ENCODE results near the gene DPYSL4. TPM values are rescaled to one million over a fixed set of nuclear protein-coding genes. Genes with fewer than 3 reads are reported as not detected.

DPYSL4 gene
- total and polyA plus RNA-seq, 2 experiments from 2014 or later, result 10.6 to 23.9 TPM

DNA sequence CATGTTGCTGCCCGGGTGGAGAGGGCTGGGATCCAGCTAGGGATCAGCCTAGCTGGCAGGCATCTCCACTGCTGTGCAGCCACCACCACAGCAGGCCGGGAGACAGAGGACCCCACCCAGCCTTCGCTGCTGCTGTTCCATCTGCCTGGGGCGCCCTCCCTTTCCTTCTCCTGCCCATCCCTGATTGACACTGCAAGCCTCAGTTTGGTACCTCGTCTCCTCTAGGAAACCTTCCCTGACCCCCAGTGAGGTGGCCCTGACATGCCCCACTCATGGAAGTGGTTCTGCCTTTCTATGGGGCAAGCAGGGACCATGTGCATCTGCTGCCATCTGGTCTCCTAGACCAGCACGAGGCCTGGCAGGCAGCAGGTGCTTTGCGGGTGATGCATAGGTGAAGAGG is 30.4 kb upstream of the DPYSL4 start:
- Mint-ChIP-seq H3K27ac (no peak overlapping the region), H3K9me3 (peaks cover 5% of the 10 kb centered on the region; the same call in 1 of the 3 replicates), H3K27me3 (ENCODE audit: insufficient read depth, low read depth, poor library complexity) (peaks cover 3% of the 10 kb centered on the region), H3K4me3 (no peak overlapping the region), H3K4me1 (peaks cover 12% of the 10 kb centered on the region), H3K36me3 (ENCODE audit: low read depth) (no peaks in the 10 kb centered on the region)
- no peaks in the 10 kb centered on the region for H4K20me1 ChIP-seq (replicated peaks; ENCODE audit: insufficient read depth)
- no peaks in the 10 kb centered on the region for H3K79me2 ChIP-seq (replicated peaks; ENCODE audit: insufficient read depth)
- H3K9me2 ChIP-seq (ENCODE audit: insufficient read depth), result peaks cover 4% of the 10 kb centered on the region
- DNase-seq (ENCODE audit: low spot score) (no peak), ATAC-seq (no peak)
- H3K27ac ChIP-seq (ENCODE audit: low read depth), result no peak overlapping the region
- no peaks in the 10 kb centered on the region for H3K36me3 ChIP-seq (ENCODE audit: insufficient read depth)
- peaks cover 4% of the 10 kb centered on the region; the same call in 1 of the 2 replicates for H3F3A ChIP-seq (replicated peaks; ENCODE audit: low read depth)
- H3K27me3 ChIP-seq (ENCODE audit: insufficient read depth), result no peaks in the 10 kb centered on the region
- H2AFZ ChIP-seq, result no peak overlapping the region
- no peaks in the 10 kb centered on the region for H3K4me1 ChIP-seq (ENCODE audit: insufficient read depth)
- no peak overlapping the region for H3K4me2 ChIP-seq
- no peak overlapping the region for H3K4me3 ChIP-seq
- TF ChIP-seq JUNB (IDR thresholded peaks at IDR 0.05; ENCODE audit: unreplicated experiment) (no peak), EZH2 (IDR thresholded peaks at IDR 0.05; ENCODE audit: low read depth, unreplicated experiment) (no peak), EZH2phosphoT487 (IDR thresholded peaks at IDR 0.05; ENCODE audit: unreplicated experiment) (no peak), STAT1 (IDR thresholded peaks at IDR 0.05; ENCODE audit: unreplicated experiment) (no peak), ZNF114 (CRISPR knock-in tag; IDR thresholded peaks at IDR 0.05) (no peak), ZNF331 (CRISPR knock-in tag; IDR thresholded peaks at IDR 0.05; ENCODE audit: low read depth) (no peak), POLR2AphosphoS5 (IDR thresholded peaks at IDR 0.05; ENCODE audit: low read depth) (no peak), CREB1 (CRISPR knock-in tag; IDR thresholded peaks at IDR 0.05; ENCODE audit: low read depth) (no peak)
- TF ChIP-seq, protein P1, sequence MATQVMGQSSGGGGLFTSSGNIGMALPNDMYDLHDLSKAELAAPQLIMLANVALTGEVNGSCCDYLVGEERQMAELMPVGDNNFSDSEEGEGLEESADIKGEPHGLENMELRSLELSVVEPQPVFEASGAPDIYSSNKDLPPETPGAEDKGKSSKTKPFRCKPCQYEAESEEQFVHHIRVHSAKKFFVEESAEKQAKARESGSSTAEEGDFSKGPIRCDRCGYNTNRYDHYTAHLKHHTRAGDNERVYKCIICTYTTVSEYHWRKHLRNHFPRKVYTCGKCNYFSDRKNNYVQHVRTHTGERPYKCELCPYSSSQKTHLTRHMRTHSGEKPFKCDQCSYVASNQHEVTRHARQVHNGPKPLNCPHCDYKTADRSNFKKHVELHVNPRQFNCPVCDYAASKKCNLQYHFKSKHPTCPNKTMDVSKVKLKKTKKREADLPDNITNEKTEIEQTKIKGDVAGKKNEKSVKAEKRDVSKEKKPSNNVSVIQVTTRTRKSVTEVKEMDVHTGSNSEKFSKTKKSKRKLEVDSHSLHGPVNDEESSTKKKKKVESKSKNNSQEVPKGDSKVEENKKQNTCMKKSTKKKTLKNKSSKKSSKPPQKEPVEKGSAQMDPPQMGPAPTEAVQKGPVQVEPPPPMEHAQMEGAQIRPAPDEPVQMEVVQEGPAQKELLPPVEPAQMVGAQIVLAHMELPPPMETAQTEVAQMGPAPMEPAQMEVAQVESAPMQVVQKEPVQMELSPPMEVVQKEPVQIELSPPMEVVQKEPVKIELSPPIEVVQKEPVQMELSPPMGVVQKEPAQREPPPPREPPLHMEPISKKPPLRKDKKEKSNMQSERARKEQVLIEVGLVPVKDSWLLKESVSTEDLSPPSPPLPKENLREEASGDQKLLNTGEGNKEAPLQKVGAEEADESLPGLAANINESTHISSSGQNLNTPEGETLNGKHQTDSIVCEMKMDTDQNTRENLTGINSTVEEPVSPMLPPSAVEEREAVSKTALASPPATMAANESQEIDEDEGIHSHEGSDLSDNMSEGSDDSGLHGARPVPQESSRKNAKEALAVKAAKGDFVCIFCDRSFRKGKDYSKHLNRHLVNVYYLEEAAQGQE (IDR thresholded peaks at IDR 0.05; ENCODE audit: unreplicated experiment), result no peak
- TF ChIP-seq, protein P2, sequence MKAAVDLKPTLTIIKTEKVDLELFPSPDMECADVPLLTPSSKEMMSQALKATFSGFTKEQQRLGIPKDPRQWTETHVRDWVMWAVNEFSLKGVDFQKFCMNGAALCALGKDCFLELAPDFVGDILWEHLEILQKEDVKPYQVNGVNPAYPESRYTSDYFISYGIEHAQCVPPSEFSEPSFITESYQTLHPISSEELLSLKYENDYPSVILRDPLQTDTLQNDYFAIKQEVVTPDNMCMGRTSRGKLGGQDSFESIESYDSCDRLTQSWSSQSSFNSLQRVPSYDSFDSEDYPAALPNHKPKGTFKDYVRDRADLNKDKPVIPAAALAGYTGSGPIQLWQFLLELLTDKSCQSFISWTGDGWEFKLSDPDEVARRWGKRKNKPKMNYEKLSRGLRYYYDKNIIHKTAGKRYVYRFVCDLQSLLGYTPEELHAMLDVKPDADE (IDR thresholded peaks at IDR 0.05), result no peak
- TF ChIP-seq, protein P3, sequence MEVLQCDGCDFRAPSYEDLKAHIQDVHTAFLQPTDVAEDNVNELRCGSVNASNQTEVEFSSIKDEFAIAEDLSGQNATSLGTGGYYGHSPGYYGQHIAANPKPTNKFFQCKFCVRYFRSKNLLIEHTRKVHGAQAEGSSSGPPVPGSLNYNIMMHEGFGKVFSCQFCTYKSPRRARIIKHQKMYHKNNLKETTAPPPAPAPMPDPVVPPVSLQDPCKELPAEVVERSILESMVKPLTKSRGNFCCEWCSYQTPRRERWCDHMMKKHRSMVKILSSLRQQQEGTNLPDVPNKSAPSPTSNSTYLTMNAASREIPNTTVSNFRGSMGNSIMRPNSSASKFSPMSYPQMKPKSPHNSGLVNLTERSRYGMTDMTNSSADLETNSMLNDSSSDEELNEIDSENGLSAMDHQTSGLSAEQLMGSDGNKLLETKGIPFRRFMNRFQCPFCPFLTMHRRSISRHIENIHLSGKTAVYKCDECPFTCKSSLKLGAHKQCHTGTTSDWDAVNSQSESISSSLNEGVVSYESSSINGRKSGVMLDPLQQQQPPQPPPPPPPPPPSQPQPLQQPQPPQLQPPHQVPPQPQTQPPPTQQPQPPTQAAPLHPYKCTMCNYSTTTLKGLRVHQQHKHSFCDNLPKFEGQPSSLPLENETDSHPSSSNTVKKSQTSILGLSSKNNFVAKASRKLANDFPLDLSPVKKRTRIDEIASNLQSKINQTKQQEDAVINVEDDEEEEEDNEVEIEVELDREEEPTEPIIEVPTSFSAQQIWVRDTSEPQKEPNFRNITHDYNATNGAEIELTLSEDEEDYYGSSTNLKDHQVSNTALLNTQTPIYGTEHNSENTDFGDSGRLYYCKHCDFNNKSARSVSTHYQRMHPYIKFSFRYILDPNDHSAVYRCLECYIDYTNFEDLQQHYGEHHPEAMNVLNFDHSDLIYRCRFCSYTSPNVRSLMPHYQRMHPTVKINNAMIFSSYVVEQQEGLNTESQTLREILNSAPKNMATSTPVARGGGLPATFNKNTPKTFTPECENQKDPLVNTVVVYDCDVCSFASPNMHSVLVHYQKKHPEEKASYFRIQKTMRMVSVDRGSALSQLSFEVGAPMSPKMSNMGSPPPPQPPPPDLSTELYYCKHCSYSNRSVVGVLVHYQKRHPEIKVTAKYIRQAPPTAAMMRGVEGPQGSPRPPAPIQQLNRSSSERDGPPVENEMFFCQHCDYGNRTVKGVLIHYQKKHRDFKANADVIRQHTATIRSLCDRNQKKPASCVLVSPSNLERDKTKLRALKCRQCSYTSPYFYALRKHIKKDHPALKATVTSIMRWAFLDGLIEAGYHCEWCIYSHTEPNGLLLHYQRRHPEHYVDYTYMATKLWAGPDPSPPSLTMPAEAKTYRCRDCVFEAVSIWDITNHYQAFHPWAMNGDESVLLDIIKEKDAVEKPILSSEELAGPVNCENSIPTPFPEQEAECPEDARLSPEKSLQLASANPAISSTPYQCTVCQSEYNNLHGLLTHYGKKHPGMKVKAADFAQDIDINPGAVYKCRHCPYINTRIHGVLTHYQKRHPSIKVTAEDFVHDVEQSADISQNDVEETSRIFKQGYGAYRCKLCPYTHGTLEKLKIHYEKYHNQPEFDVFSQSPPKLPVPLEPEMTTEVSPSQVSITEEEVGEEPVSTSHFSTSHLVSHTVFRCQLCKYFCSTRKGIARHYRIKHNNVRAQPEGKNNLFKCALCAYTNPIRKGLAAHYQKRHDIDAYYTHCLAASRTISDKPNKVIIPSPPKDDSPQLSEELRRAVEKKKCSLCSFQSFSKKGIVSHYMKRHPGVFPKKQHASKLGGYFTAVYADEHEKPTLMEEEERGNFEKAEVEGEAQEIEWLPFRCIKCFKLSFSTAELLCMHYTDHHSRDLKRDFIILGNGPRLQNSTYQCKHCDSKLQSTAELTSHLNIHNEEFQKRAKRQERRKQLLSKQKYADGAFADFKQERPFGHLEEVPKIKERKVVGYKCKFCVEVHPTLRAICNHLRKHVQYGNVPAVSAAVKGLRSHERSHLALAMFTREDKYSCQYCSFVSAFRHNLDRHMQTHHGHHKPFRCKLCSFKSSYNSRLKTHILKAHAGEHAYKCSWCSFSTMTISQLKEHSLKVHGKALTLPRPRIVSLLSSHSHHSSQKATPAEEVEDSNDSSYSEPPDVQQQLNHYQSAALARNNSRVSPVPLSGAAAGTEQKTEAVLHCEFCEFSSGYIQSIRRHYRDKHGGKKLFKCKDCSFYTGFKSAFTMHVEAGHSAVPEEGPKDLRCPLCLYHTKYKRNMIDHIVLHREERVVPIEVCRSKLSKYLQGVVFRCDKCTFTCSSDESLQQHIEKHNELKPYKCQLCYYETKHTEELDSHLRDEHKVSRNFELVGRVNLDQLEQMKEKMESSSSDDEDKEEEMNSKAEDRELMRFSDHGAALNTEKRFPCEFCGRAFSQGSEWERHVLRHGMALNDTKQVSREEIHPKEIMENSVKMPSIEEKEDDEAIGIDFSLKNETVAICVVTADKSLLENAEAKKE (CRISPR knock-in tag; IDR thresholded peaks at IDR 0.05), result no peak
- TF ChIP-seq, protein P4, sequence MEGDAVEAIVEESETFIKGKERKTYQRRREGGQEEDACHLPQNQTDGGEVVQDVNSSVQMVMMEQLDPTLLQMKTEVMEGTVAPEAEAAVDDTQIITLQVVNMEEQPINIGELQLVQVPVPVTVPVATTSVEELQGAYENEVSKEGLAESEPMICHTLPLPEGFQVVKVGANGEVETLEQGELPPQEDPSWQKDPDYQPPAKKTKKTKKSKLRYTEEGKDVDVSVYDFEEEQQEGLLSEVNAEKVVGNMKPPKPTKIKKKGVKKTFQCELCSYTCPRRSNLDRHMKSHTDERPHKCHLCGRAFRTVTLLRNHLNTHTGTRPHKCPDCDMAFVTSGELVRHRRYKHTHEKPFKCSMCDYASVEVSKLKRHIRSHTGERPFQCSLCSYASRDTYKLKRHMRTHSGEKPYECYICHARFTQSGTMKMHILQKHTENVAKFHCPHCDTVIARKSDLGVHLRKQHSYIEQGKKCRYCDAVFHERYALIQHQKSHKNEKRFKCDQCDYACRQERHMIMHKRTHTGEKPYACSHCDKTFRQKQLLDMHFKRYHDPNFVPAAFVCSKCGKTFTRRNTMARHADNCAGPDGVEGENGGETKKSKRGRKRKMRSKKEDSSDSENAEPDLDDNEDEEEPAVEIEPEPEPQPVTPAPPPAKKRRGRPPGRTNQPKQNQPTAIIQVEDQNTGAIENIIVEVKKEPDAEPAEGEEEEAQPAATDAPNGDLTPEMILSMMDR (conservative IDR thresholded peaks at IDR 0.05; ENCODE audit: low read depth in 2 of 2), result no peak

Data from GM23338 (cell line).